T-cell (primary cell): ENCODE results near the gene PRMT1. TPM values are rescaled to one million over a fixed set of nuclear protein-coding genes. Genes with fewer than 3 reads are reported as not detected.
"Not testable (repeated sequence)": the region's sequence is repeated elsewhere in the genome, so short reads cannot be mapped to it uniquely, and the experiment has no call there.

Experiments
- ATAC-seq, 4 experiments: fragments of 200-7000 bp in 3 of 4; fragments of 150-1000 bp in 1 of 4; cut with Tn5 transposase; replicated peaks in 1 of 4; 1 replicate in 3 of 4; 2 replicates in 1 of 4; pipeline ENCODE4 v1.10.0; 2021; ENCODE audit warnings: moderate library complexity in 3 of 4, mild to moderate bottlenecking in 2 of 4, moderate number of reproducible peaks in 1 of 4
- CTCF ChIA-PET, 2 donors: fragments of 300-600 bp; sonication (Branson Sonifier 250); formaldehyde crosslinking; loops; one replicate each; lab custom pipeline; 2022; ENCODE audit warnings: antibody characterized with exemption in 2 of 2; lab: Charles Lee
- POLR2A ChIA-PET, 2 donors: fragments of 300-600 bp; sonication (Branson Sonifier 250); formaldehyde crosslinking; loops; one replicate each; lab custom pipeline; 2022; ENCODE audit warnings: antibody characterized with exemption in 2 of 2; lab: Charles Lee
- DNase-seq, 35 experiments: peaks; one replicate each; pipeline versions ENCODE4 v3.0.0 to v3.0.0-alpha.2; 2013 to 2023
- H3K27ac ChIP-seq: one replicate; pipeline ENCODE4 v1.5.1; 2013; ENCODE audit warnings: low read length
- H3K27me3 ChIP-seq, 2 experiments: replicated peaks in 1 of 2; 1 replicate in 1 of 2; 2 replicates in 1 of 2; pipeline versions ENCODE4 v1.6.1 to v1.7.0; 2013; ENCODE audit warnings: low read length in 1 of 2, mixed read lengths in 1 of 2; ENCODE audit not compliant: control insufficient read depth in 2 of 2, insufficient read depth in 2 of 2; ENCODE audit errors: extremely low read depth in 1 of 2
- H3K36me3 ChIP-seq, 2 donors: 1 replicate in 1 of 2; 2 replicates in 1 of 2; pipeline versions ENCODE4 v1.6.1 to v1.7.0; 2013; ENCODE audit warnings: low read length in 1 of 2; ENCODE audit not compliant: control insufficient read depth in 2 of 2, insufficient read depth in 1 of 2; ENCODE audit errors: extremely low read depth in 1 of 2
- H3K4me1 ChIP-seq, 2 experiments: 1 replicate in 1 of 2; 2 replicates in 1 of 2; pipeline versions ENCODE4 v1.6.1 to v1.7.0; 2013; ENCODE audit warnings: low read length in 2 of 2, mixed read lengths in 1 of 2; ENCODE audit not compliant: insufficient read depth in 2 of 2, control insufficient read depth in 1 of 2; ENCODE audit errors: extremely low read depth in 1 of 2
- H3K4me3 ChIP-seq, 2 donors: 1 replicate in 1 of 2; 2 replicates in 1 of 2; pipeline versions ENCODE4 v1.5.1 to v1.7.0; 2013; ENCODE audit warnings: mild to moderate bottlenecking in 2 of 2, low read length in 1 of 2, moderate library complexity in 1 of 2; ENCODE audit not compliant: control insufficient read depth in 1 of 2; ENCODE audit errors: extremely low read depth in 1 of 2
- H3K9me3 ChIP-seq: 2 replicates; pipeline ENCODE4 v1.7.0; 2013
- H3K27ac Mint-ChIP-seq, 2 donors: one replicate each; pipeline ENCODE4 v1.8.0; 2020 to 2021; ENCODE audit warnings: mild to moderate bottlenecking in 2 of 2, mixed read lengths in 2 of 2
- H3K27me3 Mint-ChIP-seq, 2 donors: one replicate each; pipeline ENCODE4 v1.8.0; 2021 to 2022; ENCODE audit warnings: mixed read lengths in 2 of 2
- H3K36me3 Mint-ChIP-seq: one replicate; pipeline ENCODE4 v1.8.0; 2021; ENCODE audit warnings: mixed read lengths
- H3K4me1 Mint-ChIP-seq, 3 donors: one replicate each; pipeline ENCODE4 v1.8.0; 2020 to 2022; ENCODE audit warnings: mixed read lengths in 3 of 3, mild to moderate bottlenecking in 1 of 3
- H3K4me3 Mint-ChIP-seq, 3 donors: one replicate each; pipeline ENCODE4 v1.8.0; 2020 to 2022; ENCODE audit warnings: mild to moderate bottlenecking in 3 of 3, mixed read lengths in 3 of 3, moderate library complexity in 3 of 3
- H3K9me3 Mint-ChIP-seq, 3 donors: one replicate each; pipeline ENCODE4 v1.8.0; 2020 to 2022; ENCODE audit warnings: mixed read lengths in 3 of 3
- WGBS: methylation state at CpG from one replicate; pipeline ENCODE4 v1.1.5; 2013; ENCODE audit warnings: missing lambda C conversion rate; ENCODE audit not compliant: insufficient coverage; 5-methylcytosine and 5-hydroxymethylcytosine counted together
- total RNA-seq, 35 experiments: library from RNA in 6 of 35; stranded (reverse) in 6 of 35; fragments of 120-200 nt in 1 of 35; gene quantifications; one replicate each; pipeline versions ENCODE4 v1.2.1 to v1.2.4 and lab custom pipeline; 2013 to 2026

PRMT1 gene
- total RNA-seq, result 100 to 1,000 TPM in 3 of 5 donors, 10 to 100 TPM in 2; 72.0 to 116 (median 107) TPM
- total RNA-seq (2013), result 90.2 TPM
- 53.0 to 593 (median 85.0) reads per million in 29 experiments for total RNA-seq (lab: John Stamatoyannopoulos, UW)

DNA sequence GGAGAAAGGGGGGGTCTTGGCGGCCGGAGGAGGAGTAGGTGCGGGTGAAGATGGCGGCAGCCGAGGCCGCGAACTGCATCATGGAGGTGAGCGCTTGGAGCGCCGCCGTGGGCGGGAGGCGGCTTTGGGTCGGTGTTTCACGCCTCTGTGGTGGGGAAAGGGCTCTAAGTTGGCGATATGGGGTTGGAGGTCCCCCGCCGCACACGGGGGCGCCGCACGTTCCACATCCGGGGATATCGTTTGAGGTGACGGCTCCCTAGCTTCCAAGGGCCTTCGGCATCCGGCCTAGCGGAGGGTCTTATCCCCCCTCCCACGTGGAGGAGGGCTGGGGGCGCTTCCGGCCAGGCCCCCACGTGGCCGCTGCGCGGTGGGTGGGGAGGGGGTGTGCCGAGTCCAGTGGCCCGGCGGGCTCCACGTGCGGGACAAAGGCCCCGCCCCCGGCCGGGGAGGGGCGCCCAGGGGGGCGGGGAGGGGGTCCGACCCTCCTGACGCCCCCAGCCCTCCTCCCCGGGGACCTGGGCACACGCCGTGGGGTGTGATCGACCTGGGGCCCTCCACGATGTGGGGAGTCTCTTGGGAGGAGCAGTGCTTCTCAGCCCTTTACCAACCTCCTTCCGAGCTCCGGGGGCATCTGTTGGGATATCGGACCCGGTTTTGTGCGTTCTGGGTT is at the start of gene PRMT1:
Gene PRMT1 (plus strand): TSS at position 41 of the 670 bp plus-strand sequence. CDS start 10 bp downstream, at position 51.
- H3K27ac Mint-ChIP-seq, result peak within 1 kb of the TSS; percentile 97 to 100
- H3K9me3 Mint-ChIP-seq, result no peaks in the 10 kb centered on the region
- ATAC-seq (peak; percentile 3 to 23 (median 7)), DNase-seq (peak in 33 of 35 experiments; percentile 24 to 69 (median 57))
- H3K27me3 Mint-ChIP-seq, result no peaks in the 10 kb centered on the region
- peak within 1 kb of the TSS; percentile 99 for H3K27ac ChIP-seq
- peaks cover 9% of the 10 kb centered on the region for H3K36me3 Mint-ChIP-seq
- 0% methylated on average over 13 of the region's 57 CpGs for WGBS
- H3K27me3 ChIP-seq, result no peaks in the 10 kb centered on the region
- H3K4me3 Mint-ChIP-seq, result peak within 1 kb of the TSS; percentile 94 to 100 (median 97)
- peaks cover 4 to 52% of the 10 kb centered on the region in 2 experiments for H3K4me1 ChIP-seq
- ChIA-PET POLR2A (interaction anchor here in 1 of 2 donors (0.6 kb wide), 1 partner anchor 242 kb away, joined by 3 read pairs; no protein-coding TSS in a partner anchor), CTCF (interaction anchor here (0.6 to 3.4 kb wide), 5 partner anchors 9 to 580 kb away, joined by 4 to 26 read pairs (median 5); partner anchors contain the start of gene RRAS (in 1 of the 2))
- H3K4me3 ChIP-seq, result peak within 1 kb of the TSS; percentile 88 to 97
- peaks cover 0 to 15% of the 10 kb centered on the region in 2 donors for H3K36me3 ChIP-seq
- no peaks in the 10 kb centered on the region for H3K9me3 ChIP-seq
- H3K4me1 Mint-ChIP-seq, result peaks cover 31 to 46% (median 38%) of the 10 kb centered on the region in 3 donors

DNA sequence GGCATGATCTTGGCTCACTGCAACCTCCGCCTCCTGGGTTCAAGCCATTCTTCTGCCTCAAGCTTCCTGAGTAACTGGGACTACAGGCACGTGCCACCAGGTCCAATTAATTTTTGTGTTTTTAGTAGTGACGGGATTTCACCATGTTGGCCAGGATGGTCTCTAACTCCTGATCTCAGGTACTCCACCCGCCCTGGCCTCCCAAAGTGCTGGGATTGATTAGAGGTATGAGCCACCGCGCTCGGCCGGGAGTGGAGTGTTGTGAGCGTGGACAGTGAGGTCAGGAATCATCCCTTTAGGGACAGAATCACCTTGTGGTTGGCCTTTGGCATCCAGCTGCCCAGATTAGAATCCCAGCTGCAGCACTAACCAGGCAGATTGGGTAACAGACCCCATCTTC is 47.4 kb upstream of the PRMT1 start:
- H3K9me3 Mint-ChIP-seq, result no peaks in the 10 kb centered on the region
- DNase-seq, result no peak
- peaks cover 0 to 4% (median 3%) of the 10 kb centered on the region in 3 donors for H3K4me1 Mint-ChIP-seq
- ChIA-PET POLR2A (no interaction called here), CTCF (interaction anchor here in 1 of 2 donors (0.7 kb wide), 1 partner anchor 46 kb away, joined by 7 read pairs; no protein-coding TSS in a partner anchor)
- H3K4me1 ChIP-seq, result no peaks in the 10 kb centered on the region
- H3K27ac ChIP-seq, result no peak overlapping the region
- no peaks in the 10 kb centered on the region for H3K27me3 ChIP-seq
- H3K27ac Mint-ChIP-seq, result no peak overlapping the region
- peaks cover 6% of the 10 kb centered on the region for H3K36me3 Mint-ChIP-seq
- no peaks in the 10 kb centered on the region for H3K9me3 ChIP-seq
- H3K4me3 ChIP-seq, result no peak overlapping the region
- 95% methylated on average over 7 of the region's 9 CpGs for WGBS
- no peak overlapping the region for H3K4me3 Mint-ChIP-seq
- peaks cover 0 to 14% of the 10 kb centered on the region in 2 donors for H3K36me3 ChIP-seq
- H3K27me3 Mint-ChIP-seq, result no peaks in the 10 kb centered on the region
- no peak for ATAC-seq

DNA sequence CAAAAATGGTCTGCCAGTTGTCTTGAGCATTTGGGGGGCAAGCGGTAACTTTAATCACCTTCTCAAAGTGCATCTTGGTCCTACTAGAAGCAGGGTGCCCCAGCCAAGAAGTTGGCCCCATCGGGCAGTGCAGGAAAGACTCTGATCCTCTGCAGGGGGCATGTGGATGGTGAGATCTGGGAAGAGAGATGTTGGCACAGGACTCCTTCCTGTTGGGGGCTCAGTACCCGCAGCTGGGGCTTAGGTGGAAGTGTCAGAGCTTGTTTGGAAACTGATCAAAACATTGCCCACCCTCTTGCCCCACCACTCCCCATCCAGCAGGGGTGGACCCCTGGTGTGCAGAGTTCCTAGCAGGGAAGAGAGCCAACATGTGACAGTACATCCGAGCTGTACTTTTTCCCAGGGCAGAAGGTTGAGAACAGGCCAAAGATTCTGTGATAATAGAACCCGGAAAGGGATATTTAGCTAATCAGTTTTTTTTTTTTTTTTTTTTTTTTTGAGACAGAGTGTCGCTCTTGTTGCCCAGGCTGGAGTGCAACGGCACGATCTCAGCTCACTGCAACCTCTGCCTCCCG is 46.0 kb upstream of the PRMT1 start:
- CTCF ChIA-PET, result interaction anchor here in 1 of 2 donors (0.6 kb wide), 1 partner anchor 83 kb away, joined by 3 read pairs; no protein-coding TSS in a partner anchor

DNA sequence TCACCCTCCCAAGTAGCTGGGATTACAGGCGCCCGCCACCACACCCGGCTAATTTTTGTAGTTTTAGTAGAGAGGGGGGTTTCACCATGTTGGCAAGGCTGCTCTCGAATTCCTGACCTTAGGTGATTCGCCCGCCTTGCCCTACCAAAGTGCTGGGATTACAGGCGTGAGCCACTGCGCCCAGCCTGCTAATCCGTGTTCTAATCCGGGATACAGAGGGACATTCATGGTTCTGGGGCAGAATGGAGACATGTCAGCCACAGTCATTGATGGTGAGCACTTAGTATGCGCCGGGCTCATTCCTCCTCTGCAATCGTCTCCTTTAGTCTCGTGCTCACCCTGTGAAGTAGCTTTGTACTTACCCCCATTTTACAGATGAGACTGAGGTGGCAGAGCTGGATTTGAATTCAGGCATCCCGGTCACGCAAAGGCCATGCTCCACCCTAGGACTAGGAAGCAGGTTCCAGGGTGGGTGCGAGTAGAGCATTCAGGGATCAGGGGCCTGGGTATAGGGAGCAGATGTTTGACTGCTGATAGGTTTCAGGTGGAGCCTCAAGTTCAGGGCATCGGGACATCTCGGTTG is 45.4 kb upstream of the PRMT1 start:
- Mint-ChIP-seq H3K36me3 (peaks cover 5% of the 10 kb centered on the region), H3K4me3 (no peak overlapping the region), H3K27ac (peak overlapping the region; percentile 11 to 34), H3K9me3 (no peaks in the 10 kb centered on the region), H3K27me3 (no peaks in the 10 kb centered on the region), H3K4me1 (peaks cover 0 to 7% (median 3%) of the 10 kb centered on the region in 3 donors)
- POLR2A ChIA-PET, result no interaction called here
- DNase-seq, result no peak
- Histone ChIP-seq H3K27ac (no peak overlapping the region), H3K4me1 (no peaks in the 10 kb centered on the region), H3K9me3 (no peaks in the 10 kb centered on the region), H3K4me3 (no peak overlapping the region), H3K27me3 (no peaks in the 10 kb centered on the region), H3K36me3 (peaks cover 0 to 4% of the 10 kb centered on the region in 2 donors)
- CTCF ChIA-PET, result interaction anchor here in 1 of 2 donors (0.6 kb wide), 1 partner anchor 83 kb away, joined by 3 read pairs; no protein-coding TSS in a partner anchor
- no peak for ATAC-seq
- 94% methylated on average over 9 of the region's 19 CpGs for WGBS

More for the DNA sequence above, 46.0 kb upstream of the PRMT1 start:
- 75% methylated on average over 2 of the region's 9 CpGs for WGBS
- POLR2A ChIA-PET, result no interaction called here
- Mint-ChIP-seq H3K36me3 (peaks cover 6% of the 10 kb centered on the region), H3K9me3 (no peaks in the 10 kb centered on the region), H3K4me3 (no peak overlapping the region), H3K27me3 (no peaks in the 10 kb centered on the region), H3K4me1 (peaks cover 0 to 7% (median 3%) of the 10 kb centered on the region in 3 donors), H3K27ac (peak overlapping the region; percentile 43 to 55)
- no peak overlapping the region for H3K27ac ChIP-seq
- H3K4me1 ChIP-seq, result no peaks in the 10 kb centered on the region
- H3K9me3 ChIP-seq, result no peaks in the 10 kb centered on the region
- DNase-seq (no peak), ATAC-seq (no peak)
- no peaks in the 10 kb centered on the region for H3K27me3 ChIP-seq
- peaks cover 0 to 9% of the 10 kb centered on the region in 2 donors for H3K36me3 ChIP-seq
- H3K4me3 ChIP-seq, result no peak overlapping the region

DNA sequence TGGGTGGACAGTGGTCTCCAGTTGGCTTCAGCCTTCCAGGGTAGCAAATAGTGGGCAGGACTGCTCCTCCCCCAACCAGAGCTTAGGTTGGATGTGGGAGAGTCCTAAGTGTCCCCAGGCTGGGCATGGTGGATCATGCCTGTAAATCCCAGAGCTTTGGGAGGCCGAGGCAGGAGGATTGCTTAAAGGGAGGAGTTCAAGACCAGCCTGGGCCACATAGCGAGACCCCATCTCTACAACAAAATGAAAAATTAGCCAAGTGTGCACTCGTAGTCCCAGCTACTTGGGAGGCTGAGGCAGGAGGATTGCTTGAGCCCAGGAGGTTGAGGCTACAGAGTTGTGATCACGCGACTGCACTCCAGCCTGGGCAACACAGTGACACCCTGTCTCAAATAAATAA is 44.5 kb upstream of the PRMT1 start:
- Mint-ChIP-seq H3K36me3 (no peaks in the 10 kb centered on the region), H3K4me3 (no peak overlapping the region), H3K4me1 (peaks cover 3 to 8% (median 4%) of the 10 kb centered on the region in 3 donors), H3K27ac (no peak overlapping the region), H3K9me3 (no peaks in the 10 kb centered on the region), H3K27me3 (no peaks in the 10 kb centered on the region)
- Histone ChIP-seq H3K9me3 (no peaks in the 10 kb centered on the region), H3K27me3 (no peaks in the 10 kb centered on the region), H3K36me3 (no peaks in the 10 kb centered on the region), H3K27ac (no peak overlapping the region), H3K4me3 (no peak overlapping the region), H3K4me1 (no peaks in the 10 kb centered on the region)
- ChIA-PET POLR2A (no interaction called here), CTCF (interaction anchor here (0.6 kb wide), 2 partner anchors 21 to 44 kb away, joined by 3 to 5 read pairs; no protein-coding TSS in a partner anchor)
- ATAC-seq (no peak), DNase-seq (no peak)
- WGBS, result 80% methylated on average over 1 of the region's 5 CpGs

DNA sequence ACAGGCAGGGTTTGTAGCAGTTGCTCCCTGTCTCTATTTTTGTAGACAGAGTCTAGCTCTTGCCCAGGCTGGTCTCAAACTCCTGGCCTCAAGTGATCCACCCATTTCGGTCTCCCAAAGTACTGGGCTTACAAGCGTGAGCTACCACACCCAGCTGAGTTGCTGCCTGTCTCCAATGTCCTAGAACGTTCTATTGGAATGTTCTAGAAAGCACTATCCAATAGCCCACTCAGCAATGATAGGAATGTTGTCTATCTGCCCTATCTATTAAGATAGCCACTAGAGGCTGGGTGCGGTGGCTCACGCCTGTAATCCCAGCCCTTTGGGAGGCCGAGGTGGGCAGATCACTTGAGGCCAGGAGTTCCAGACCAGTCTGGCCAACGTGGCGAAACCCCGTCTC is 43.8 kb upstream of the PRMT1 start:
- Mint-ChIP-seq H3K4me1 (peaks cover 8 to 14% (median 11%) of the 10 kb centered on the region in 3 donors), H3K27ac (peak overlapping the region in 1 of 2 donors; percentile 4)
- H3K27ac ChIP-seq, H3K4me1 ChIP-seq, H3K36me3 Mint-ChIP-seq, H3K4me3 Mint-ChIP-seq, H3K9me3 ChIP-seq, H3K9me3 Mint-ChIP-seq, H3K27me3 Mint-ChIP-seq, H3K4me3 ChIP-seq, ATAC-seq, H3K27me3 ChIP-seq, DNase-seq, H3K36me3 ChIP-seq, POLR2A ChIA-PET: not testable (repeated sequence)
- WGBS, result 98% methylated on average over 7 of the region's 9 CpGs
- CTCF ChIA-PET, result interaction anchor here (0.6 kb wide), 2 partner anchors 22 to 44 kb away, joined by 3 to 5 read pairs; no protein-coding TSS in a partner anchor
